OCI-LY1 (cell line): Measurements from ENCODE around the gene CMTM4.

Source experiments
- CTCF ChIP-seq: fragments of 200-600 bp; sonication (generic), shearing (Covaris generic); IDR thresholded peaks from 2 replicates; pipeline ENCODE4 v1.5.1; 2017; ENCODE audit warnings: mild to moderate bottlenecking, antibody characterized with exemption, low read length, moderate library complexity, mixed read lengths
- EZH2 ChIP-seq: fragments of 200-600 bp; sonication (generic), shearing (Covaris generic); IDR thresholded peaks from 2 replicates; pipeline ENCODE4 v1.8.0; 2017; ENCODE audit warnings: borderline replicate concordance, mixed run types, mild to moderate bottlenecking, antibody characterized with exemption, low read length, moderate library complexity, mixed read lengths

- TF ChIP-seq CTCF (no peak), EZH2 (no peak)
Observed at GRCh38 chr16:66594739-66595138, 101.8 kb downstream of the CMTM4 start.
